ENCODE measurements around the gene CYB5R3.
"Not testable (repeated sequence)": the region's sequence is repeated elsewhere in the genome, so short reads cannot be mapped to it uniquely, and the experiment has no call there.

CYB5R3 gene

DNA sequence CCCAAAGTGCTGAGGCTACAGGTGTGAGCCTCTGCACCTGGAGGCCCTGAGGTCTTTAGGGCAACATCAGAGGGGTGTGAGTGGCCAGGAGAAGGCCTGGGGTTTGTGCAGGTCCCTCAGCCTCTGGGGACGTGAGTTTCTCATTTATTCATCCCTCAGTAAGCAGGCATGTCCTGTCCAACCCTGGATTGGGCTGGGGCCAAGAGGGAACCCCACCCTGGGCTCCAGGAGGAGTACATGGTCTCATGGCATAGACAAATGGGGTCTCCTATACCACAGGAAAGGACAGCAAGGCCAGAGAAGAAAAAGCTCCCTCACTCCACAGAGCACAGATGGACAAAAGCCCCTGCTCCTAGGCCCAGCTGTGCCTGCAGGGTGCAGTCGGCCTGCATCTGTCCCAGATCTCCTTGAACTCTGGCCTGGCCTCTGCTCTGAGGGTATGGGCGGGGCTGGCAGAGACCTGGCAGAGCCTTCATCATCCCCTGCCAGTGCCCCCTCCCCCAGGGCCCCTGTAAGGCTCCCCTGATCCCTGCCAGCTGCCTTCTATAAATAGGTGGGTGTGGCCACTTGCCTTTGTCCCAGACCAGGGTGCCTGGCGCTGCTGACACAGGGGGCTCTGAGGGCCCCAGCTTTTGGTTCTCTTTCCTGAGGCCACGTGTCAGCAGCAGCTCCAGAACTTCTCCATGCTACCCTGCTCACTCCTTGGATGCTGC, 36.9 kb upstream of the CYB5R3 start:
- no peaks in the 10 kb centered on the region for H3K27me3 ChIP-seq (ENCODE audit: low read depth)
- no peaks in the 10 kb centered on the region; the same call in 1 of the 2 replicates for H3K36me3 ChIP-seq (replicated peaks)
- peak; percentile 44 to 79 for DNase-seq (ENCODE audit: low spot score in 2 of 2)
- no peaks in the 10 kb centered on the region for H3K9me3 ChIP-seq
- in situ Hi-C loops (cut with MboI; ENCODE audit: low sequenced_read_pairs): no loop called here
- H3K4me1 ChIP-seq: peaks cover 26% of the 10 kb centered on the region
- no peak overlapping the region for H3K4me3 ChIP-seq

DNA sequence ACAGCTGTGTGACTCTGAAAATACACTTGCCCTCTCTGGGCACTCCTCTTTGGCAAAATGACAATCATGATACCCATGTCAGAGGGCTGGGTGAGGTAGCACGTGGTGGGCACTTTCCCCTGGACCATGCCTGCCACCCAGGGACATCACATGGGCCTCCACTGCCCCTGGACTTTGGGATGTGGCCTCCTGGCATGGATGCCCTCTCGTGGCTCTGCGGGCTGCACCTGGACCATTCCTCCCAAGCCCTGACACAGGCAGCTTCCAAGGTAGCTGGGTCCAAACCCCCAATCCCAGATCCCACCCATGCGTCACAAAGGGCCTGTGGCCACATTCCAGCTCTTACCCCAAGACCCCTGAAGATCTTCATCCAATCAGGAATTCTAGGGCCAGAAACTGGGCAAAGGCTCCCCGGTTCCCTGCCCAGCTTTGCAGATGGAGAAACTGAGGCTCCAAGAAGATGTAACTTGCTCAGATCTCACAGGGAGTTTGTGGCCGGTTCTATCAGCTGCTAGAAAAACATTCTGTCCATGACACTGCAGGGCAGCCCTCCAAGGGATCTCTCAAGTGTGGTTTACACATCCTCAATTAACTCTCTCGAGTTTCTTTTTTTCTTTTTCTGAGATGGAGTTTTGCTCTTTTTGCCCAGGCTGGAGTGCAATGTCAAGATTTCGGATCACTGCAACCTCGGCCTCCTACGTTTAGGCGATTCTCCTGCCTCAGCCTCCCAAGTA, 35.4 kb upstream of the CYB5R3 start:
- in situ Hi-C loops (cut with MboI; ENCODE audit: low sequenced_read_pairs): no loop called here
- no peaks in the 10 kb centered on the region for H3K27me3 ChIP-seq (ENCODE audit: low read depth)
- no peaks in the 10 kb centered on the region for H3K9me3 ChIP-seq
- no peak for DNase-seq (ENCODE audit: low spot score in 2 of 2)
- H3K4me3 ChIP-seq: no peak overlapping the region
- H3K36me3 ChIP-seq (replicated peaks): no peaks in the 10 kb centered on the region; the same call in 1 of the 2 replicates
- peaks cover 26% of the 10 kb centered on the region for H3K4me1 ChIP-seq

DNA sequence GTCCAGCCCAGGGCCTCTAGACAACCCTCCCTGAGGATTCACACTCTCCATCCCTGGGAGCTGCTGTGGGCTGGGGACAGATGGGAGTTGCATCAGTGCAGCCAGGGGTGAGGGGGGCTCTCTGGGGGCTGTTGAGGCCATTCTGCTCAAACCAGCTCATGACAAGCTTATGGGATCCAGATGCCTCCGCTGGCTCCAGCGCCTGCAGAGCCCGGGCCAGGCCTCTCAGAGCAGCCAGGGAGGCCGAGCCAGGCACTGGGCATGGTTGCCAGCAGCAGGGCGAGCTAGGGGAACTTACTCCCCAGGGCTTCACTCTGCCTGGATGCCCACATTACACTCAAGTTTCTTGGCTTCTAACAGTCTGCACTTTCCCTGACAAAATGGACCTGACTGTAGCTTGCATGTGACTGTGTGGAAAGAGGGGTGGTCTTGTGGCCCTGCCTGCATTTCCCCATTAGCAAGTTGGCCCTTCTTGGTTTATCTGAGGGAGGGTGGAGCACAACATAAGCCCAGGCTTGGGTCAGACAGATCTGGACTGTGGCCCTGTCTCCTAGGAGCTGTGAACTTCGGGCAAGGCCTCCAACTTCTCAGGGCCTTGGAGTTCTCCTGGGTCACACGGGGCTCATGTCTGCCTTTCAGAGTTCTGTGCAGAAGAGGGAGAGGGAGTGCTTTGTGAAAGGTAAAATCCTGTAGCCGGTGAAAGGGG, 34.5 kb upstream of the CYB5R3 start:
- Histone ChIP-seq H3K27me3 (ENCODE audit: low read depth) (no peaks in the 10 kb centered on the region), H3K4me3 (no peak overlapping the region), H3K4me1 (peaks cover 24% of the 10 kb centered on the region), H3K9me3 (0 out of 2 replicates have a peak, but pooled peaks cover 2% of the 10 kb centered on the region), H3K36me3 (replicated peaks) (no peaks in the 10 kb centered on the region; the same call in 1 of the 2 replicates)
- no peak for DNase-seq (ENCODE audit: low spot score in 2 of 2)
- in situ Hi-C loops (cut with MboI; ENCODE audit: low sequenced_read_pairs): no loop called here

DNA sequence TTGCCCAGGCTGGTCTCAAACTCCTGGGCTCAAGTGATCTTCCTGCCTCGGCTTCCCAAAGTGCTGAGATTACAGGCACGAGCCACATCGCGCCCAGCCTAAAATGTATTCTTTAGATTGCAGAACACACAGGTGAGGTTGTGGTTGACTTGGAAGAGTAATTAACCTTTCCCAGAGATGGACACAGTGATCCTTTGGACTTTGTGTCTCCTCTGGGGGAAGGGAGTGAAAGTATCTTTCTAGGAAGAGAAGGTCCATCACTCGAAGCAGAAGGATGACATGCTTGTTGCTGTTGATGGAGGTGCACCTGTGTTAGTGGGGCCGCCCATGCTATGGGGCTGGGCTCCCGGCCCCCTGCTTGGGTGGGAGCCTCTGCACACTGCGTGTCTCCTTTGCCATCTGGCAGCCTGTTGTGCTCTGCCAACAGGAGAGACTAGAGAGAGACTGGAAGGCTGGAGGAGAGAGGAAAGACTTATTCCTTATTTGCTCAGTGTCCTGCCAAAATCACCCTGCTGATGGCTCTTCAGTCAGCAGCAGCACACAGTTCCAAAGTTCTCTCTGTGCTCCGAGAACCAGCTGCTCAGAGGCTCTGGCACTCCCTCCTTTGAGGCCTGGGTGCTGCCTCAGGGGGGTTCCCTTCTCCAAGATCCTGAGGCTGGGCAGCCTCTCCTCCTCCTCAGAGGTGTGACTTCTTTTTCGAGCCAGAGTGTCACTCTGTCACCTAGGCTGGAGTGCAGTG, 33.1 kb upstream of the CYB5R3 start:
- Histone ChIP-seq H3K4me1 (peaks cover 15% of the 10 kb centered on the region), H3K27me3 (ENCODE audit: low read depth) (no peaks in the 10 kb centered on the region), H3K36me3 (replicated peaks) (no peaks in the 10 kb centered on the region), H3K4me3 (no peak overlapping the region), H3K9me3 (peaks cover 7% of the 10 kb centered on the region; the same call in 1 of the 2 replicates)
- no peak for DNase-seq (ENCODE audit: low spot score in 2 of 2)
- in situ Hi-C loops (cut with MboI; ENCODE audit: low sequenced_read_pairs): no loop called here

DNA sequence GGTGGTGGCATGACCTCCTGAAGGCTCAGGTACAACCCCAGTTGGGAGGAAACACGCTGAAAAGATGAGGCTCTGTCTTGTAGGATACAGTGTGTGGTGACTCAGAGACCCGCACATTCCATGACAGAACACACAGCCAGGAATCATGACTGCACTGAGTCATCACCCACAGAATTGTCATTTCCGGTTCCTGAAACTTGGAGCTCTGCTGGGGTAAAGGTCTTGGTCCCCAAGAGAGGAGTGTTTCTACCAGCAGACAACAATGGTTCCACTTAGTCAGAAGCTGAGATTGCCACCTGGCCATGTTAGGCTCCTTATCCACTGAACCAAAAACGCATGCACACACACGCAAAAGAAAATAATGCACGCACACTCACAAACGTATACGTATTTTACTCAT, 31.5 kb upstream of the CYB5R3 start:
- Histone ChIP-seq H3K9me3 (peaks cover 7% of the 10 kb centered on the region), H3K36me3 (replicated peaks) (no peaks in the 10 kb centered on the region), H3K27me3 (ENCODE audit: low read depth) (no peaks in the 10 kb centered on the region), H3K4me1 (no peaks in the 10 kb centered on the region), H3K4me3 (no peak overlapping the region)
- DNase-seq (ENCODE audit: low spot score in 2 of 2): no peak
- in situ Hi-C loops (cut with MboI; ENCODE audit: low sequenced_read_pairs): no loop called here

DNA sequence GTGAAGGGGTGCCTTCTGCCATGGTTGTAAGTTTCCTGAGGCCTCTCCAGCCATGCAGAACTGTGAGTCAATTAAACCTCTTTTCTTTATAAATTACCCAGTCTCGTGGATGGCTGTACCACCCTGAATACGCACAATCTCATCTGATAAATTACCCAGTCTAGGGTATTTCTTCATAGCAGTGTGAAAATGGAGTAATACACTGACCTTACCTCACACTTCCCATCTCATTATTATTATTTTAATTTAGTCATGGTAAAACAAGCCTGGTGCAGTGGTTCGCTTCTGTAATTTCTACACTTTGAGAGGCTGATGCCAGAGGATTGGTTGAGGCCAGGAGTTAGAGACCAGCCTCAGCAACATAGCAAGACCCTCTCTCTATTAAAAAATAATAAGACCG, 30.5 kb upstream of the CYB5R3 start:
- Histone ChIP-seq H3K36me3 (replicated peaks) (no peaks in the 10 kb centered on the region), H3K9me3 (peaks cover 7% of the 10 kb centered on the region), H3K27me3 (ENCODE audit: low read depth) (no peaks in the 10 kb centered on the region), H3K4me3 (no peak overlapping the region), H3K4me1 (no peaks in the 10 kb centered on the region)
- in situ Hi-C loops (cut with MboI; ENCODE audit: low sequenced_read_pairs): no loop called here
- no peak for DNase-seq (ENCODE audit: low spot score in 2 of 2)

DNA sequence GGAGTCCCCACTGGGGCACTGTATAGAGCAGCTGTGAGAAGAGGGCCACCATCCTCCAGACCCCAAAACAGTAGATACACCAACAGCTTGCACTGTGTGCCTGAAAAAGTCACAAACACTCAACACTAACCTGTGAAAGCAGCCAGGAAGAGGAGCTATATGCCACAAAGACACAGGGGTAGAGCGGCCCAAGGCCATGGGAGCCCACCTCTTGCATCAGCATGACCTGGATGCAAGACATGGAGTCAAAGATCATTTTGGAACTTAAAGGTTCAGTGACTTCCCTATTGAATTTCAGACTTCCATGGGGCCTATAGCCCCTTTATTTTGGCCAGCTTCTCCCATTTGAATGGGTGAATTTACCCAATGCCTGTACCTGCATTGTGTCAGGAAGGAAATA, 29.7 kb upstream of the CYB5R3 start:
- H3K36me3 ChIP-seq (replicated peaks): no peaks in the 10 kb centered on the region
- peaks cover 7% of the 10 kb centered on the region for H3K9me3 ChIP-seq
- no peak overlapping the region for H3K4me3 ChIP-seq
- in situ Hi-C loops (cut with MboI; ENCODE audit: low sequenced_read_pairs): no loop called here
- no peaks in the 10 kb centered on the region for H3K27me3 ChIP-seq (ENCODE audit: low read depth)
- no peak for DNase-seq (ENCODE audit: low spot score in 2 of 2)
- no peaks in the 10 kb centered on the region for H3K4me1 ChIP-seq

DNA sequence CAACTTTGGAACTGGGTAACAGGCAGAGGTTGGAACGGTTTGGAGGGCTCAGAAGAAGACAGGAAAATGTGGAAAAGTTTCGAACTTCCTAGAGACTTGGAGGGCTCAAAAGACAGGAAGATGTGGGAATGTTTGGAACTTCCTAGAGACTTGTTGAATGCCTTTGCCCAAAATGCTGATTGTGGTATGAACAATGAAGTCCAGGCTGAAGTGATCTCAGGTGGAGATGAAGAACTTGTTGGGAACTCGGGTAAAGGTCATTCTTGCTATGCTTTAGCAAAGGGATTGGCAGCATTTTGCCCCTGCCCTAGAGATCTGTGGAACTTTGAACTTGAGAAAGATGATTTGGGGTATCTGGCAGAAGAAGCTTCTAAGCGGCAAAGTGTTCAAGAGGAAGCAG, 28.7 kb upstream of the CYB5R3 start:
- H3K4me3 ChIP-seq; in situ Hi-C loops (cut with MboI; ENCODE audit: low sequenced_read_pairs); H3K27me3 ChIP-seq (ENCODE audit: low read depth); H3K36me3 ChIP-seq (replicated peaks); H3K4me1 ChIP-seq; DNase-seq (ENCODE audit: low spot score in 2 of 2); H3K9me3 ChIP-seq: not testable (repeated sequence)

DNA sequence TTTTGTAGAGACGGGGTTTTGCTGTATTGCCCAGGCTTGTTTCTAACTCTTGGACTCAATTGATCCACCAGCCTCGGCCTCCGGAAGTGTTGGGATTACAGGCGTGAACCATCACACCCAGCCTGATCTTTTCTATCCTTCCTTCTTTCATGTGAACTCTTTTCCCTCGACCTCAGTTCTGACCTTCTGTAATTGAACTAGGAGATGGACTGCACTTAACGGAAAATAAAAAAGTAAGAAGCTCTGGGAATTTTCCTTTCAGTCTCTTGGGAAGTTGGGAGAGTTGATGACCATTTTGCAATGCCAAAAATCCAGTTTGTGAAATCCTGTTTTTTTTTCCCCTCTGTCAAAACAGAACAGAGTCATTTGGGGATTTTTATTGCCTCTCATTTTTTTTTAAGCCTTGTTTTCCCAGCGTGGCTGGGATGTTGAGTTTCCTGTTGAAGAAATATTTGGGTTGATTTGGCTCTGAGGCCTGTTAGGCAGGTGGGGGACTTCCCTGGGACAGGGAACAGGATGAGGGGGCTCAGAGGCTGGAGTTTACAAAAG, 26.9 kb upstream of the CYB5R3 start:
- Histone ChIP-seq H3K4me3 (no peak overlapping the region), H3K36me3 (replicated peaks) (no peaks in the 10 kb centered on the region), H3K27me3 (ENCODE audit: low read depth) (no peaks in the 10 kb centered on the region), H3K4me1 (no peaks in the 10 kb centered on the region), H3K9me3 (peaks cover 7% of the 10 kb centered on the region)
- DNase-seq (ENCODE audit: low spot score in 2 of 2): no peak
- in situ Hi-C loops (cut with MboI; ENCODE audit: low sequenced_read_pairs): no loop called here

DNA sequence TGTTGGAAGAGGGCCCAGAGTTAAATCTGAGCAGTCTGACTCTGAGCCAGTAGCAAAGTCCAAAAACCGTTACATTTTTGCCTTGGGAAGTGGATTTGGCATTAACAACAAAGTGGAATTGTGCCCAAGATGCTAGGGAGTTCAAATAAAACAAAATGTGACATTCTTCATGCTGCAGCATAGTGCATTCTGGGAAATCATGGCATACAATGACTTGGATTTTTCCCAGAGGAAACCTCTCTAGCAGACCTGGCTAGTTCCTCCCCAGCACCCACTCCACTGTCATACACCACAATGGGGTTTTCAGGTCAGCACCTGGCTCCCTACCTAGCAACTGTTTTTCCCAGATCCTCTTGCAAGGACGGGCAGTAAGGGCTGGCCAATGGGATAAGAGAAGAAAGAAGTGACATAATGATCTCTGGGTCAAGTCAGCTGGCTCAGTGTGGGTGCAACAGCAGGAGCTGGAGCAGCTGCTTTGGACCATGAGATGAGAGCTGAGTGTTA, 24.8 kb upstream of the CYB5R3 start:
- in situ Hi-C loops (cut with MboI; ENCODE audit: low sequenced_read_pairs): no loop called here
- Histone ChIP-seq H3K9me3 (peaks cover 7% of the 10 kb centered on the region), H3K4me1 (no peaks in the 10 kb centered on the region), H3K27me3 (ENCODE audit: low read depth) (no peaks in the 10 kb centered on the region), H3K36me3 (replicated peaks) (no peaks in the 10 kb centered on the region), H3K4me3 (no peak overlapping the region)
- no peak for DNase-seq (ENCODE audit: low spot score in 2 of 2)

DNA sequence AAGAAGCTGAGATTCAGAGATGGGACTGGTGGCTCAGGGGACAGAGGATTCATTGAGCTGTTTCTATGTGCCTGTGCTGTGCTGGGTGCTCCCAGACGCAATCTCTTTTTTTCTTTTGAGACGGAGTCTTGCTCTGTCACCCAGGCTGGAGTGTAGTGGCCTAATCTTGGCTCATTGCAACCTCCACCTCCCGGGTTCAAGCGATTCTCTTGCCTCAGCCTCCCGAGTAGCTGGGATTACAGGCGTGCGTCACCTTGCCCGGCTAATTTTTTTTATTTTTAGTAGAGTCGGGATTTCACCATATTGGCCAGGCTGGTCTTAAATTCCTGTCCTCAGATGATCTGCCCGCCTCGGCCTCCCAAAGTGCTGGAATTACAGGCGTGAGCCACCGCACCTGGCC, 23.9 kb upstream of the CYB5R3 start:
- H3K4me1 ChIP-seq; H3K4me3 ChIP-seq; in situ Hi-C loops (cut with MboI; ENCODE audit: low sequenced_read_pairs); H3K27me3 ChIP-seq (ENCODE audit: low read depth); H3K36me3 ChIP-seq (replicated peaks); DNase-seq (ENCODE audit: low spot score in 2 of 2); H3K9me3 ChIP-seq: not testable (repeated sequence)

DNA sequence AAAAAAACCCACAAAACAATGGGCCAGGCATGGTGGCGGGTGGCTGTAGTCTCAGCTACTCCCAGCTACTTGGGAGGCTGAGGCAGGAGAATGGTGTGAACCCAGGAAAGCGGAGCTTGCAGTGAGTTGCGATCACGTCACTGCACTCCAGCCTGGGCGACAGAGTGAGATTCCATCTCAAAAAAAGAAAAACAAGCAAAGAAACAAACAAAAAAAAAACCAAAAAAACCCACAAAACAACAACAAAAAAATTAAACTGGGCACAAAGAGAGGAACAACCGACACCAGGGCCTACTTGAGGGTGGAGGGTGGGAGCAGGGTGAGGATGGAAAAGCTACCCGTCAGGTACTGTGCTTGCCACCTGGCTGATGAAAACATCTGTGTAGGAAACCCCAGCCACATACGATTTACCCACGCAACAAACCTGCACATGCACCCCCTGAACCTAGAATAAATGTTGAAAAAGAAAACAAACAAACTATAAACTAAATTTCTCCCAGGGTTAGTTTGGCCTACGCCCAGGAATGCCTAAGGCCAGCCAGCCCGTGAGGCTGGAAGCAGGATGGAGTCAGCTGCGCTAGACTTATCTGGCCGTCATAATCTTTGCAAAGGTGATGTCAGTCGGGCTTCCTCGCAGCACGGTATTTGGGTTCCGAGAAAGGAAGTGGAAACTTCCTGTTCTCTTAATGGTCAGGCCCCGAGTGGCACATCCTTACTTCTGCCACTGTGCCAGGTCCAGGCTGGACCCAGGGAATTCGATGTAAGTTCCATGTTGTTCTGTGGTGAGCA, 21.9 kb upstream of the CYB5R3 start:
- in situ Hi-C loops (cut with MboI; ENCODE audit: low sequenced_read_pairs): no loop called here
- no peak for DNase-seq (ENCODE audit: low spot score in 2 of 2)

DNA sequence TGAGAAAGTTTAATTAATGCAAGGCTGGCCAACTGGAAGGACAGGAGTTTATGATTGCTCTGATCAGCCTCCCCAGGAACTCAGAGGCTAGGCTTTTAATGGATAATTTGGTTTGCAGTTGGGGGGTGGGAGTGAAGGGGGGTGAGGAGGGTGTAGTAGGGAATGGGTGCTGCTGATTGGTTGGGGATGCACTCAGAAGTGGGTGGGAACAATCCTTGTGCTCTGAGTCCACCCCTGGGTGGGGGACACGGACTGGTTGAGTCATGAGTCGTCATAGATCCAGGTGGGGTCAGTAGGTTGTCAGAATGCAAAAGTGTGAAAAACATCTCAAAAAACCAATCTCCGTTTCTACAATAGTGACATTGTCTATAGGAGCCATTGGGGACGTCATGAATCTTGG, 20.9 kb upstream of the CYB5R3 start:
- no peaks in the 10 kb centered on the region for H3K36me3 ChIP-seq (replicated peaks)
- no peaks in the 10 kb centered on the region for H3K27me3 ChIP-seq (ENCODE audit: low read depth)
- DNase-seq (ENCODE audit: low spot score in 2 of 2): no peak
- no peaks in the 10 kb centered on the region for H3K9me3 ChIP-seq
- H3K4me1 ChIP-seq: no peaks in the 10 kb centered on the region
- no peak overlapping the region for H3K4me3 ChIP-seq
- in situ Hi-C loops (cut with MboI; ENCODE audit: low sequenced_read_pairs): no loop called here

More for the DNA sequence above, 21.9 kb upstream of the CYB5R3 start:
- Histone ChIP-seq H3K9me3 (no peaks in the 10 kb centered on the region; the same call in 1 of the 2 replicates), H3K36me3 (replicated peaks) (no peaks in the 10 kb centered on the region), H3K4me1 (no peaks in the 10 kb centered on the region), H3K4me3 (no peak overlapping the region), H3K27me3 (ENCODE audit: low read depth) (no peaks in the 10 kb centered on the region)
